RPMI8226 (cell line): ENCODE measurements around the gene PIK3R1.
A peak's percentile ranks its signal among the peaks of the same experiment; 100 is the strongest.

Source experiments
- DNase-seq: peaks from one replicate; pipeline ENCODE4 v3.0.0-alpha.2; 2015

PIK3R1 gene

GRCh38 chr5:68274847-68275651 is 59.5 kb downstream of the PIK3R1 start:
- DNase-seq, result no peak

GRCh38 chr5:68276740-68277139 is 61.2 kb downstream of the PIK3R1 start:
- no peak for DNase-seq

DNA sequence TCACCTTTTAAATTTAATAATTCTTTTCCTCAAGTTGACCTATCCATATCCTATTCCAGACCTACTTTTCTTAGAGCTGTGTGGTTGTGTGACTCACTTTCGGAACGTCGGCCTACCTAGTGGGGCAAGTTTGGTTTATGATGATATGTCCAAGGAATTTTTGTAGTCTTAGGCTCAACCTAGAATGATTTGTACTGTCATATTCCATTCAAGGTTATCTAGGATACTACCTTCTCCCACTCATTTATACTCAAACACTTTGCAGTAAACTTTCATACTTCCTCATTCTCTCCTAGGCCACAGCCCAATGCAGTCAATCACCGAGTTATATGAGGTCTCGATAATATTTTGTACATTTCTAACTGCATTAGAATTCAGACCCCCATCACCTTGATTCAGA is 61.9 kb downstream of the PIK3R1 start:
- DNase-seq, result no peak

DNA sequence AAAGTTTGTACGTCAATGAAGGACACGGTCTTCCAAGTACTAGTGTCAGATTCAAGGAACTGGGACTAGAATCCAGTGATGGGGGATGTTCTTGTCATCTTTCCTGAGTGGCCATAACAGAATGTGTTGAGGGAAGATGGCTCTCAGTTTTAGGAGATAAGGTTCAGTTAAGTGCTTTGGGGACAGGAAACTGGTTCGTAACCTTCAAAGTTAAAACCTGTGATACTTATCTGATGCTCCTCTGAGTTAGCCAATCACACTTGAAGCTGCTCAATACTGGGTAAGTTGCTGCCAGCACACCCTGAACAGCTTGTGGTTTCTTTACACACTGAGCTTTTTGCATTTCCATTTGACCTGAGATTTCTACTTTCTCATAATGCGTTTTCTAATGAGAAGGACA is 64.4 kb downstream of the PIK3R1 start:
- no peak for DNase-seq

- no peak for DNase-seq
These were observed 66.4 kb downstream of the PIK3R1 start for GRCh38 chr5:68282001-68282400.

- no peak for DNase-seq
These were observed 68.2 kb downstream of the PIK3R1 start for GRCh38 chr5:68283766-68284165.

GRCh38 chr5:68285075-68285840 is 69.7 kb downstream of the PIK3R1 start:
- no peak for DNase-seq

DNA sequence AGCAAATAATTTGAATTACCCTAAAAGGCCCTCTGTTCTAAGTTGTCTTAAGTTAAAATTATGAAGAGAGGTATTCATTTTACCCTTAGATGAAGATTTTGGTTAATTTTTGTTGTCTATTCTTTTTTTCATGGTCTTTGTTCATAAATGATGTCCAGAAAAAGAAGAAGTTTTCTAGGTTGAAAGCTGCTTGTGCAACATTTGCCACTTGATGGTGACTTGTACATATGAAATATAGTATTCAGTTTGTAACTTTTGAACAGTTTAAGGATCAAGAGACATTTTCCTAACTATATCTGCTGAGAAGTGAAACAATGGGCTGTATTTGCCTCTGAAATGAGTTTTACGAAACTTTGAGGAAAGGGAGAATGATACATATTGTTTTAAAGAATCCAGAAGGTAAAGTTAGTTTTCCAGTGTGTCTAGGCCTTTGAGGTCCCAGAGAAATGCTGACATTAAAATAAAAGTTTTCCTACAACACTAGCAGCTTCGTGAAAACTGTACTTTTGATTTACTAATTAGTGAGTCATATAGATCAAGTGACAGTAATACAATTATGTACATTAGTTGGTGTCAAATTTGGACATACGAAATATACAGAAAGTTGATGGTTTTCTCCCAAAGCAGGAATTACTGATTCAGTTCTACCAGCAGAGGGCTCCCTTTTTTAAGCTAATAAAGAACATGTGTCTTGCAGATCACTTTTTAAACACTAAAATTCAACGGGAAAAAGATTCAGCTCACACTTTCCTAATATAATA is 70.5 kb downstream of the PIK3R1 start:
- DNase-seq, result peak; percentile 75

DNA sequence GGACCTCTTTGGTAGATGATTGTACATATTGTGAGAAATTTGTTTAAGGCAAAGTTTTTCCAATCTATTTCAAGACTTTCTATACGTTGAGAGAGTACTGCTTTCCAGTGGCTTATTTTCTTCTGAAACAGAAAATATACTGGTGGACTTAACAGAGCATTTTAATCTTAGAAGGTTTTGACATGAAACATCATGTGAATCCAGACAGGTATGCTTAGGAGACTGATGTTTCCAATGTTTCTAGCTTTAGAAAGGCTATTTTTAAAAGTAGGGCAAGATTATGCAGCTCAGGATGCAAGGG is 71.0 kb downstream of the PIK3R1 start:
- no peak for DNase-seq

DNA sequence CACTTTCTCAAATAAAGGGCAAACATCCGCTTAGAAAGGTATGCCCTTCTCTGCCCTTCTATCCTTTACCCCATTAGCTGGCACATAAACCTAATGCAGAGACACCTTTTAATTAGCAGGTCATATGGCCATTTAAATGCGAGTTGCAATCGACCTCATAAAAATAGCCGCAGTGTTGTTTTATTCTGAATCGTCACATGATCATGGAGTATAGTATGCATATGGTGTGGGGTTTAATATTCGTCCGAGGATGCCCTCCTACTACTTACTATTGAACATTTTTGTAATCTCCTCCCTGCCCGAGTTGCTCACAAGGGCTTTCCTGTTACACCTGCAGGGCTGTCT is 72.0 kb downstream of the PIK3R1 start:
- no peak for DNase-seq

DNA sequence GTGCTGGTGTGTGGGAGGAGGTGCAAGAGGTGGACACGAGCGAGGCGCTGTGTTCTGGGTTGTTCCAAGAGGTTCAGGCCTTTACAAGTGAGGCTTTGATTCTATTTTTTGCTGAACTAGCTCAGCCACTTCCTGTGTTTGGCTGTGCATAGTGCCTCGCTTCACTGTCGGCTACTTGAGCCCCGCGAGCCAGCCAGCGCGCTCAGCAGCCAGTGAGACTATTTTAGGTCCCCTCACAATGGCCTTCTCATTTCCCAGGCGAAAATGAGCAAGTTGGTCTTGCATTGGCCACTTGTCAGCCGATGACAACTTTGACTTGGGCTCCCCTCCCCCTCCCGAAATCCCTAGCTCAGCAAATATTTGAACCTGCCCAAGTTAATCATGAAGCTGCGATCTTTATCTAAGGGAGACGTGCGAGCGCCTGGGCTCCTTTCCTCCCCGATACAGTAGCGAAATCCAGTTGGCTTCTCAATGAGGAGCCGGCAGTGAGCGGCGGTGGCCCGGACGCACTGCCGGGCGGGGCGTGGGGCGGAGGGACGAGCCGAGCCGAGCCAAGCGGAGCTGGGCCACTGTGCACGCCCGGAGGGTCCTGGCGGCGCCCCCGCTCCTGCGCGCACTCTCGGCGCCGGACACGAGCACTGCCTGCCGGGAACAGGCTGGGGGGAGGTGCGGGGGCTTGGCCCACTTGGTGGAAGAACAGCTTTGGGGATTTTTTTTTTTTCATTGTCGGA is 72.6 kb downstream of the PIK3R1 start:
- peak; percentile 90 for DNase-seq

- DNase-seq, result peak; percentile 24
These were observed 73.2 kb downstream of the PIK3R1 start for GRCh38 chr5:68288707-68289134.

DNA sequence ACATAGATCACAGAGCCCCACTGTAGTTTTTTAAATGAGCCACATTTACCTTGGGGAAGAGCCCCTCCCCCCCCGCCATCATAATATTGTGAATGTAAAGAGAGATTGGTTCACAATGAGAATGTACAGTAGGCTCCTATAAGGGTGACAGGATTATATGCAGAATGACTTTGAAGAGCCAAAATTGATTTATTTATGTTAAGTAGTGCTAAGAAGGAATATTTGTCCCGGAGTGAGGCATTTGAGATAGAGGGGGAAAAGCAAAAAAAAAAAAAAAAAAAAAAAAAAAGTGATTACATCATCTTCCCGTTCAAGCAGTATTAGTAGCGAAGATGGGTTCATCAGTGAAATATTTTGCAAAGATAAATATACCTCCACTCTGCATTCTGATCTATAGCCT is 73.9 kb downstream of the PIK3R1 start:
- no peak for DNase-seq

- DNase-seq, result no peak
These were observed 74.7 kb downstream of the PIK3R1 start for GRCh38 chr5:68290260-68290674.

DNA sequence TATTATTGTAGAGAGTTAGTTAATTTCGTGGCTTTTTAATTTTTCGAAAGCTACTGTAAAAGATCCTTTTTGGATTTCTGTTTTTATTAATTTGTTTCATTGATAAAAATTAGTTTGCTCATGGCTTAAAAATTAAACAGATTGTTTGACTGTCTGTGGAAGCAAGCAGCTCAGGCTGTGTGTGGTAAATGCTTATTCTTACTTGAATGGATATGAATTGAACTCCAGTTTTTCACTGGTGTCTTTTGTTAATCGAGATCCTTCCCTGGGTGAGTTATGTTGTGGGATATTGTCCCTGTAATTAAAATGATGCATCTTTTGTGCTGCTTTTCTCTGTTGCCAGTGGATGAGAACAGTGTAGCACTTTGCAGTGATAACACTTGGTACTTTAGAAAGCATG is 75.3 kb downstream of the PIK3R1 start:
- DNase-seq, result no peak

DNA sequence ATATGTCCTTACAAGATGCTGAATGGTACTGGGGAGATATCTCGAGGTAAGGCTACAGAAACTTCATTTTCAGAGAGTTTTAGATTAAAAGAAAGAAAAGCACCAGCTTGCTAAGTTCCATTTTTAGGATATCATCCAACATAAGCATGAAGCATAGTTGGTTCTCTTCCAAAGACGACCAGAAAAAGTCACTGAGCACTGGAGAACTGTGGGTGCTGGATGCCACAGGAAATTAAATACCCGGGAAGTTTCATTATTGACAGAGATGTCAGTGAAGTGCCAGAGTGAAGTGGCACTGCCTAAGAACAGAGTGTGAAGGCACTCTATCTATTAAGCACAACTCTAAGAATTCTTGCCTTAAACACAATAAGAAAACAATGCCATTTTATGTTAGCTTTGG is 76.8 kb downstream of the PIK3R1 start:
- DNase-seq, result no peak

- no peak for DNase-seq
These were observed 80.2 kb downstream of the PIK3R1 start for GRCh38 chr5:68295772-68296171.

- DNase-seq, result no peak
These were observed 81.3 kb downstream of the PIK3R1 start for GRCh38 chr5:68296895-68297294.

GRCh38 chr5:68297656-68298055 is 82.1 kb downstream of the PIK3R1 start:
- DNase-seq, result no peak

DNA sequence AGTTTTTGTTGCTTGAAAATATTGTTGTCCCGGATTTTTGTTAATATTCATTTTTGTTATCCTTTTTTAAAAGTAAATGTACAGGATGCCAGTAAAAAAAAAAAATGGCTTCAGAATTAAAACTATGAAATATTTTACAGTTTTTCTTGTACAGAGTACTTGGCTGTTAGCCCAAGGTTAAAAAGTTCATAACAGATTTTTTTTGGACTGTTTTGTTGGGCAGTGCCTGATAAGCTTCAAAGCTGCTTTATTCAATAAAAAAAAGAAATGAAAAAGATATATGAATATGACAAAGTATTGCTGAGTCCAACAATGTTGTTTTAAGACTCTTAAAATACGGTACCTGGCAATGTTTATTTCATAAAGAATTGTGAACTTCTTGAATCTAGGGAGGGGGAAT is 82.9 kb downstream of the PIK3R1 start:
- no peak for DNase-seq

DNA sequence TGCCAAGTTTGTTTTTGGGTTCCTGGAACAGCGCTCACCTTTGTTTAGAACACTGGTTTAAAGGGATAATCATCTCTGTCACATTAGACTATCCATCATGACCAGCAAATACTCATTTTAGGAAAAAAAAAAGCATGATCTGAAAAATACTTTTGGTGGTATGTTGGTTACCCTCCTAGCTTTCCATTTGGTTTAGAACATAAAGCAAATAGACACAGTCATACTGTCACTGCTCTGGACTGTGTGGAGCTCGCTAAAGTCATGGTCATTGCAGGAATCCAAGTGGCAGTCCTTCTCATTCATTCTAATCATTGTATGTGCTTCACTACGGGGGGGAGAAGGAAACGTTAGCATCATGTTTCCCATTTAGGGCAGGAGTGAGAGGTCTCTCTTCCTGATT is 83.5 kb downstream of the PIK3R1 start:
- DNase-seq, result no peak

- DNase-seq, result no peak
These were observed 84.0 kb downstream of the PIK3R1 start for GRCh38 chr5:68299575-68299974.

DNA sequence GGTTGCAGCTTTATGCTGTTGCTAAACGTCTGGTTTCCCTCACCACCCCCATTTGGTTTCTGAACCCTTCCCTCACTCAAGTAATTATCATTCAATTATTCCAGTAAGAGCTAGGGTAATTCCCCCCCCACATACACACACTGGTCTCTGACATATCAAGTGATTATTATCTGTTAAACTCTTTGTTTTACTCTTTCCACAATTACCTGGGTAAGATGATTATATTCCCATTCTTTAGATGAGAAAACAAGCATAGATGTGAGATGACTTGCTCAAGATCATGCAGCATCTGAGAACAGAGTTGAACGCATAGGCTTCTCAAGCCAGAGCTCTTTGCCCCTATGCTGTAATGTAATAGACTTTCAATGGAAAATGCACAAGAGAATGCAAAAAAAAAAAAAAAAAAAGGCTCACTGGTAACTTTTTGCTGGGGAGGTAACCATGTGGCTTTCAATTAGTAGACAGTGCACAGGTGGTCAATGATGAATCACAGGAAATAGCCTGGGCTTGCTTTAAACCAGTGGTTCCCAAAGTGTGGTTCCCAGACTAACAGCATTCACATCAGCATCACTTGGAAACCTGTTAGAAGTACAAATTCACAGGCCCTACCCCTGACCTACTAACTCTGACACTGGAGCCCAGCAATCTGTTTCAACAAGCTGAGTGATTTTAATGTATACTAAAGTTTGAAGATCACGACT is 87.6 kb downstream of the PIK3R1 start:
- no peak for DNase-seq
